ENCODE results near the gene CASQ2.

GRCh38 chr1:115679141-115679611 lies 89.3 kb downstream of the CASQ2 start:
- TF ChIP-seq CTCF (IDR thresholded peaks at IDR 0.05) (no peak), EZH2 (IDR thresholded peaks at IDR 0.05) (no peak)
